Measurements from ENCODE around the gene FGD1. TPM values are rescaled to one million over a fixed set of nuclear protein-coding genes. Genes with fewer than 3 reads are reported as not detected.

FGD1 gene
- total and polyA plus RNA-seq, 2 of the 4 experiments (the other 2 are of a cell fraction) = 2.0 to 12.3 TPM

GRCh38 chrX:54492340-54492739 lies 3.7 kb downstream of the FGD1 start:
- Histone ChIP-seq H3K27me3 (ENCODE audit: control insufficient read depth, insufficient read depth, low read length) (no peaks in the 10 kb centered on the region), H2BK15ac (ENCODE audit: low read depth, low read length) (no peak overlapping the region; the same call in 2 of the 3 replicates), H3K79me1 (ENCODE audit: low read depth in 1 of 2, low read length in 2 of 2) (peaks cover 9 to 31% of the 10 kb centered on the region in 2 experiments), H4K8ac (ENCODE audit: low read depth in 2 of 2, low read length in 2 of 2) (peak overlapping the region; percentile 6 to 90; a peak in 2 of 4 replicates), H3K9me1 (ENCODE audit: insufficient read depth, low read length) (no peaks in the 10 kb centered on the region; the same call in 1 of the 2 replicates), H4K20me1 (ENCODE audit: insufficient read depth, low read length) (no peaks in the 10 kb centered on the region), H2BK20ac (ENCODE audit: low read depth, low read length) (no peak overlapping the region; the same call in 1 of the 2 replicates), H3K36me3 (ENCODE audit: control insufficient read depth, insufficient read depth, low read length) (no peaks in the 10 kb centered on the region), H4K91ac (ENCODE audit: insufficient read depth, low read depth, low read length) (peak overlapping the region; percentile 38; the same call in 1 of the 2 replicates), H3K27ac (ENCODE audit: insufficient read depth, low read length) (peak overlapping the region; percentile 13), H3K18ac (ENCODE audit: low read depth, low read length) (peak overlapping the region; percentile 18; the same call in 1 of the 2 replicates), H2AK9ac (replicated peaks; ENCODE audit: low read depth, low read length, poor library complexity) (peak overlapping the region; percentile 78), H2AFZ (replicated peaks; ENCODE audit: low read length, poor library complexity) (peak overlapping the region; percentile 81), H3K4me1 (ENCODE audit: control insufficient read depth, insufficient read depth, low read length) (peaks cover 7% of the 10 kb centered on the region), H3K56ac (ENCODE audit: extremely low read depth, insufficient read depth, low read length) (0 out of 2 replicates have a peak overlapping the region, but pooled peaks have one; percentile 30), H3K23ac (ENCODE audit: low read depth, low read length) (no peak overlapping the region), H3K9me3 (ENCODE audit: control insufficient read depth, insufficient read depth, low read length) (no peaks in the 10 kb centered on the region), H2BK120ac (ENCODE audit: low read depth, low read length) (peak overlapping the region; percentile 24; the same call in 1 of the 2 replicates), H3K14ac (replicated peaks; ENCODE audit: low read depth, low read length) (peak overlapping the region; percentile 73), H3K4me2 (ENCODE audit: low read depth, low read length) (peak overlapping the region; percentile 74), H3K9ac (ENCODE audit: low read depth, low read length) (no peak overlapping the region), H4K5ac (ENCODE audit: low read depth, low read length) (no peak overlapping the region), H2BK5ac (ENCODE audit: low read depth, low read length, poor library complexity, severe bottlenecking) (peak overlapping the region; percentile 75), H3K4me3 (ENCODE audit: insufficient read depth, low read depth, low read length) (no peak overlapping the region), H3K4ac (ENCODE audit: low read depth, low read length) (peak overlapping the region; percentile 74), H2AK5ac (ENCODE audit: low read depth, low read length) (peak overlapping the region; percentile 79; the same call in 1 of the 2 replicates)
- no peak for TF ChIP-seq NFE2L2 (IDR thresholded peaks at IDR 0.05; ENCODE audit: low read depth, low read length)
- TF ChIP-seq, protein P1, sequence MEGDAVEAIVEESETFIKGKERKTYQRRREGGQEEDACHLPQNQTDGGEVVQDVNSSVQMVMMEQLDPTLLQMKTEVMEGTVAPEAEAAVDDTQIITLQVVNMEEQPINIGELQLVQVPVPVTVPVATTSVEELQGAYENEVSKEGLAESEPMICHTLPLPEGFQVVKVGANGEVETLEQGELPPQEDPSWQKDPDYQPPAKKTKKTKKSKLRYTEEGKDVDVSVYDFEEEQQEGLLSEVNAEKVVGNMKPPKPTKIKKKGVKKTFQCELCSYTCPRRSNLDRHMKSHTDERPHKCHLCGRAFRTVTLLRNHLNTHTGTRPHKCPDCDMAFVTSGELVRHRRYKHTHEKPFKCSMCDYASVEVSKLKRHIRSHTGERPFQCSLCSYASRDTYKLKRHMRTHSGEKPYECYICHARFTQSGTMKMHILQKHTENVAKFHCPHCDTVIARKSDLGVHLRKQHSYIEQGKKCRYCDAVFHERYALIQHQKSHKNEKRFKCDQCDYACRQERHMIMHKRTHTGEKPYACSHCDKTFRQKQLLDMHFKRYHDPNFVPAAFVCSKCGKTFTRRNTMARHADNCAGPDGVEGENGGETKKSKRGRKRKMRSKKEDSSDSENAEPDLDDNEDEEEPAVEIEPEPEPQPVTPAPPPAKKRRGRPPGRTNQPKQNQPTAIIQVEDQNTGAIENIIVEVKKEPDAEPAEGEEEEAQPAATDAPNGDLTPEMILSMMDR (conservative IDR thresholded peaks at IDR 0.05; ENCODE audit: low read depth, low read length) = no peak
- no peak for TF ChIP-seq SMC3 (IDR thresholded peaks at IDR 0.05; ENCODE audit: low read depth, low read length)
- no peak for TF ChIP-seq MAZ (IDR thresholded peaks at IDR 0.05; ENCODE audit: borderline replicate concordance, low read depth, low read length)
- TF ChIP-seq FOS (IDR thresholded peaks at IDR 0.05; ENCODE audit: low read depth, low read length) = 0 out of 2 replicates have a peak, but pooled peaks have one; percentile 10
- no peak for TF ChIP-seq RAD21 (IDR thresholded peaks at IDR 0.05; ENCODE audit: low read length)
- TF ChIP-seq, protein P2, sequence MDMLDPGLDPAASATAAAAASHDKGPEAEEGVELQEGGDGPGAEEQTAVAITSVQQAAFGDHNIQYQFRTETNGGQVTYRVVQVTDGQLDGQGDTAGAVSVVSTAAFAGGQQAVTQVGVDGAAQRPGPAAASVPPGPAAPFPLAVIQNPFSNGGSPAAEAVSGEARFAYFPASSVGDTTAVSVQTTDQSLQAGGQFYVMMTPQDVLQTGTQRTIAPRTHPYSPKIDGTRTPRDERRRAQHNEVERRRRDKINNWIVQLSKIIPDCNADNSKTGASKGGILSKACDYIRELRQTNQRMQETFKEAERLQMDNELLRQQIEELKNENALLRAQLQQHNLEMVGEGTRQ (IDR thresholded peaks at IDR 0.05; ENCODE audit: low read depth, low read length) = peak; percentile 74
- TF ChIP-seq MAFK (IDR thresholded peaks at IDR 0.05; ENCODE audit: low read depth, low read length) = no peak
- peak; percentile 85; the same call in 1 of the 2 replicates for TF ChIP-seq MXI1 (IDR thresholded peaks at IDR 0.05; ENCODE audit: borderline replicate concordance, low read depth, low read length)
- TF ChIP-seq RCOR1 (IDR thresholded peaks at IDR 0.05; ENCODE audit: insufficient replicate concordance, low read length) = no peak
- ChIA-PET POLR2A (ENCODE audit: unreplicated experiment) (no interaction called here), CTCF (interaction anchor here (0.6 kb wide), 1 partner anchor 55 kb away, joined by 3 read pairs; no protein-coding TSS in a partner anchor)
- dilution Hi-C loops (cut with HindIII; ENCODE audit: low sequenced_read_pairs, unreplicated experiment) (no loop called here), in situ Hi-C loops (cut with MboI; ENCODE audit: low sequenced_read_pairs) (no loop called here), intact Hi-C loops (cut with micrococcal nuclease) (loop anchor here (1.0 kb wide), 1 partner anchor 38 kb away; the partner anchor contains the start of gene GNL3L)
- ATAC-seq (ENCODE audit: low read depth) = peak; percentile 59
- DNase-seq = peak; percentile 70
- no TSS peak for BruUV-seq (replicated peaks)
- no CpG with 5 or more reads among the region's 6 CpGs for WGBS, 2 experiments (ENCODE audit: extremely low coverage in 2 of 2, insufficient read length in 1 of 2)
